ENCODE results near the gene FEM1A.

DNA sequence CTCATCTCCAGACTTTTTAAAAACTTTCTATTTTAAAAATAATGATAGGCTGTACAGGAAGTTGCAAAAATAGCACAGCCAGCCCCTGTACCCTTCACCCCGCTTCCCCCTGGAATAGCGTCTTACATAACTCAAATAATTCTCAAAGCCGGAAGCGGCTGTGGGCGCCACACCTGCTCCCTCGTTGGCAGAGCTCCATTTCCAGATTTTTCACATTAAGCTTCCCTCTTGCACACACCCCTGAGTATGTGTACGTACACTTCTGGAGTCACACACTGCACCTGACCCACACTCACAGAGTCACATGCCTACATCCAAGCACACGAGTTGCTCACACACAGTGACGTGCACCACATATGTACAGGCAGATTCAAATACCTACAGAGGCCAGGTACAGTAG lies 42.9 kb upstream of the FEM1A start:
- TF ChIP-seq, protein P1, sequence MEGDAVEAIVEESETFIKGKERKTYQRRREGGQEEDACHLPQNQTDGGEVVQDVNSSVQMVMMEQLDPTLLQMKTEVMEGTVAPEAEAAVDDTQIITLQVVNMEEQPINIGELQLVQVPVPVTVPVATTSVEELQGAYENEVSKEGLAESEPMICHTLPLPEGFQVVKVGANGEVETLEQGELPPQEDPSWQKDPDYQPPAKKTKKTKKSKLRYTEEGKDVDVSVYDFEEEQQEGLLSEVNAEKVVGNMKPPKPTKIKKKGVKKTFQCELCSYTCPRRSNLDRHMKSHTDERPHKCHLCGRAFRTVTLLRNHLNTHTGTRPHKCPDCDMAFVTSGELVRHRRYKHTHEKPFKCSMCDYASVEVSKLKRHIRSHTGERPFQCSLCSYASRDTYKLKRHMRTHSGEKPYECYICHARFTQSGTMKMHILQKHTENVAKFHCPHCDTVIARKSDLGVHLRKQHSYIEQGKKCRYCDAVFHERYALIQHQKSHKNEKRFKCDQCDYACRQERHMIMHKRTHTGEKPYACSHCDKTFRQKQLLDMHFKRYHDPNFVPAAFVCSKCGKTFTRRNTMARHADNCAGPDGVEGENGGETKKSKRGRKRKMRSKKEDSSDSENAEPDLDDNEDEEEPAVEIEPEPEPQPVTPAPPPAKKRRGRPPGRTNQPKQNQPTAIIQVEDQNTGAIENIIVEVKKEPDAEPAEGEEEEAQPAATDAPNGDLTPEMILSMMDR (IDR thresholded peaks at IDR 0.05): no peak
- TF ChIP-seq POLR2A (IDR thresholded peaks at IDR 0.05): no peak

Data from body of pancreas (tissue), 4 donors.